ENCODE data around the gene MDM1. TPM values are rescaled to one million over a fixed set of nuclear protein-coding genes. Genes with fewer than 3 reads are reported as not detected.
A peak's percentile ranks its signal among the peaks of the same experiment; 100 is the strongest.

Gene MDM1
- total RNA-seq, 1 experiment from 2014 or later, result 8.7 TPM

DNA sequence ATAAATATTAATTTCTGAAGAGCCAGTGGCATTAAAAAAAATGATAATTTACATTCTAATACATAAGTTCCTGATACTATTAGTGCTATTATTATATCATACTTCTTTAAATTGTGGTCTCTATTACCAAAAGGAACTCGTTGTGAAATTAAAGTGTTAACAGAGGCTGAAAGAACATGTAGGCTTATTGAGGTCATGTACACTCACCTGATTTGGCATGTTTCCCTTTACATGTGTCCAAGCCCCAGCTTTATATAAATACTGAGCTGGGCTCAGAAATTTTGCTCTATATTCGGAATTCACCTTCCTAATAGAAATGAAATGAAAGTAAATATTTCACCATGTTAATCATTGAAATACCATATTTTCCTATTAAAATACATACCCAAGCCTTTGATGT is 11.0 kb downstream of the MDM1 start:
- no peak for DNase-seq (ENCODE audit: low read depth)

DNA sequence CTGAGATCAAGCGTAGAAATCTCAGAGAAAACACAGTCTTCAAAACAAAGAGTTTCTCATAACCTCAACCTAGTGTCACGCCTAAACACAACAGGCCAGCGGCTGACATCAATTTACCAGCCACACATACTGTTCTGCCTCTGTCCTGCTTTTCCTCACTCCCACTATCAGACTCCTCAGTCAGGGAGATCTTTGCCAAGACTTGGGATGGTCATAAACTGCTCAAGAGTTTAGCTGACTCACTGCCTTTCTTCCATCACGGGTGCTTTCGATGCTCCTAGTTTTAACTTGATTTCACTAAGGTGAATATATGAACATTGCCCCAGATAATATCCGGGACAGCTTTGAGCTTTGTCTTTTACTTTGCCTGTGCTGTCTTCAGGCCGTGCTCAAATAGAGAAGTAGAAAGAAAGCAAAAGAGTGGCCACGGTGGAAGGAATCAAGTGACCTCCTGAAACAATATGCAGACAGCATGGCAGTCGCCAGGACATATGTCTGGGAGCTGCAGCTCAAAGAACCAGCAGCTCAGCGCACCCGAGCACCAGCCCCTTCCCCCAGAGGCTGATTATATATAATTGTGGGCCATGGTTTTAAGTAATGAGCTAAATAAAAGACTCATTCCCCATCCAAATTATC is 12.1 kb downstream of the MDM1 start:
- no peak for DNase-seq (ENCODE audit: low read depth)

DNA sequence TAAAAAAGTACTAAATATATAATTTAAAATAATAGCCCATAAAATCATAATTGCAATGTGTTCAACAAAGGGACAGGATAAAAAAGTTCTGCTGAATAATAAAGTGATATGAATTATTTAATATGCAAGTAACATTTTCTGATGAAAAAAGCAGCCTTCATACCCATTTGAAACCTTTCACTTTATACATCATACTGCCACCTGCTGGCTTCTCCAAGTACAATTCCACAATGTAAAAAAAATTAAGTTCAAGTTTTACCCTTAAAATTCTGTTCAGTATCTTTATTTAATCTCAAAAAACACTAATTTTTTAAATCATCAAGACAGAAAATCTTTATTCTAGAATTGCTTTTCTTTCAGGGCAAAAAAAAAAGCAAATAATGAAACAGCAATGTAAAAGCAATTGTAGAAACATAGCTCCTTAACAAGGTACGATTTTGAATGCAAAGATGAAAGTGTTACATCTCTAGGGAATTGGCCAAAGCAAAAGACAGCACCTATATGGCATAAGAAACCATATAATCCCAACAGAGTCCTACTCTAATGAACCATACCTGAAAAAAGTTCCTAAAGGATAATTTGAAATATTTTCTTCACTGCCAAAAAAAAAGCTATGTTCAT is 15.0 kb downstream of the MDM1 start:
- DNase-seq (ENCODE audit: low read depth), result peak; percentile 30

DNA sequence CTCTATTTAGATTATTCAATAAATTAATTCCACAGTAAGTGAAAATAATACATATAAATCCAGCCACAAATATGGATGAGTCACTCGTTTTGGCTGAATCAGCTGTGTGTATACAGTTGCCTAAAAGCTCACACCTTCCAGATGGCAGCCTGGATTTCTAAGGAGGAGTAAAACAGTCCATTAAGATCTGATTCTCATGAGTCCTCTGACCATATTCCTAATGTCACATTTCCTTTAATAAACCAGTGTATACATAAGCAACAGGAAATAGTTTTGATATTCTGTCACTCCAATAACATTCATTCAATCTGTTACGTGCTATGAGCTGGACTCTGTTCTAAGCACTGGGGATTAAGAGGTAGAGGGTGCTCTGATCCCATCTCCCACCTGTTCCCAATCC is 21.8 kb downstream of the MDM1 start:
- peak; percentile 4 for DNase-seq (ENCODE audit: low read depth)

DNA sequence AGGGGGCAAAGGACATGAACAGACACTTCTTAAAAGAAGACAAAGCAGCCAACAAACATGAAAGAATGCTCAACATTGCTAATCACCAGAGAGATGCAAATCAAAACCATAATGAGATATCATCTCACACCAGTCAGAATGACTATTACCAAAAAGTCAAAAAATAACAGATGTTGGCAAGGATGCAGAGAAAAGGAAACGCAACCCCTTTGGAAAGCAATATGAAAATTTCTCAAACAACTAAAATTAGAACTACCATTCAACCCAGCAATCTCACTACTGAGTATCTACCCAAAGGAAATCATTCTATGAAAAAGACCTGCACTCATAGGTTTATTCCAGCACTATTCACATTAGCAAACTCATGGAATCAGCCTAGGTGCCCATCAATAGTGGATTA is 25.6 kb downstream of the MDM1 start:
- no peak for DNase-seq (ENCODE audit: low read depth)

DNA sequence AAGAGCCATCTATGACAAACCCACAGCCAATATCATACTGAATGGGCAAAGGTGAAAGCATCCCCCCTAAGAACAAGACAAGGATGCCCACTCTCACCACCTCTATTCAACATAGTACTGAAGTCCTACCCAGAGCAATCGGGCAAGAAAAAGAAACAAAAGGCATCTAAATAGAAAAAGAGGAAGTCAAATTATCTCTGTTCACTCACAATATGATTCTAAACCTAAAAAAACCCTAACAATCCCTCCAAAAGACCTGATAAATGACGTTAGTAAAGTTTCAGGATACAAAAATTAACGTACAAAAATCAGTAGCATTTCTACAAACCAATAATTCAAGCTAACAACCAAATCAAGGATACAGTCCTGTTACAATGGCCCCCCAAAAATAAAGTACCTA is 26.9 kb downstream of the MDM1 start:
- DNase-seq (ENCODE audit: low read depth), result no peak

DNA sequence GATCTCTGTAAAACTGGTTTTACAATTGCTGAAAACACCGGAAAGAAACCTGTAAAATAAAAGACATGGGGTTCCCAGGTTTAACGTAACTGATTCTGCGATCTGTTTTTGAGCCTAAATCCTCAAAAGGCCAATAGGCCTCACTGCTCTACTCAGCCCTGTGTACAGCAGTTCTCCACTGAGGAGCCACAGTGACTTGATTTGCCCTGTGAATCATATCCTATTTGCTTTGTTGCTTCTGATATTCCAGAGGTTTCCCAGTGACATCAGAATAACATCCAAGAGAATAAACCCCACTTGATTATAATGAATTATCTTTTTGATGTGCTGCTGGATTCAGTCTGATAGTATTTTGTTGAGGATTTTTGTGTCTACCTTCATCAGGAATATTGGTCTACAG is 27.5 kb downstream of the MDM1 start:
- no peak for DNase-seq (ENCODE audit: low read depth)

DNA sequence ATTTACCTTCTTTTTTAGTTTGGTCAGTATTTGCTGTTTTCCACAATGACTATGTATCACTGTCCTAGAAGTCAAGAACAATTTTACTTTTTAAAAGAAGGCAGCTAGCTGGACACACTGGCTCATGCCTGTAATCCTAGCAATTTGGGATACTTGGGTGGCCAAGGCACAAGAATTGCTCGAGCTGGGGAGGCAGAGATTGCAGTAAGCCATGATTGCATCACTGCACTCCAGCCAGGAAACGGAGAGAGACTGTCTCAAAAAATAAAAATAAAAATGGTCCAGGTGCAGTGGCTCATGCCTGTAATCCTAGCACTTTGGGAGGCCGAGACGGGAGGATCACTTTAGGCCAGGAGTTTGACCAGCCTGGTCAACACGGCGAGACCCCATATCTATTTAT is 28.3 kb downstream of the MDM1 start:
- no peak for DNase-seq (ENCODE audit: low read depth)

DNA sequence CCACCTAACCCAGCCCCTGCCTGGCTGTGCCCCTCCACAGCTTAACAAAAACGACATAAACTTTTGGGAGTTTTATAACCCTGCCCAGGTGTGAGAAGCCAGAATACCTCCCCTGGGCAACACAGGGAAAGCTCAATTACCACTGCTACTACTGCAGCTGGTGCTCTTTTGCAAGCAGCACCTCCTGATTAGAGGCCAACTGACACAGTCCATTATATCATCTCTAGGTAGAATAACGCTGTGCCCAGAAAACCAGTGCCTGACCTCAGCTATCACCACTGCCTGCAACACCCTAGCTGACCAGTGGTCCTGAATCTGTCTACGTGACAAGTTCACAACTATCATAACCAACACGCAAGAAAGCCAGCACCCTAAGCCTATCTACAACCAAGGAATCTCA is 34.2 kb downstream of the MDM1 start:
- no peak for DNase-seq (ENCODE audit: low read depth)

DNA sequence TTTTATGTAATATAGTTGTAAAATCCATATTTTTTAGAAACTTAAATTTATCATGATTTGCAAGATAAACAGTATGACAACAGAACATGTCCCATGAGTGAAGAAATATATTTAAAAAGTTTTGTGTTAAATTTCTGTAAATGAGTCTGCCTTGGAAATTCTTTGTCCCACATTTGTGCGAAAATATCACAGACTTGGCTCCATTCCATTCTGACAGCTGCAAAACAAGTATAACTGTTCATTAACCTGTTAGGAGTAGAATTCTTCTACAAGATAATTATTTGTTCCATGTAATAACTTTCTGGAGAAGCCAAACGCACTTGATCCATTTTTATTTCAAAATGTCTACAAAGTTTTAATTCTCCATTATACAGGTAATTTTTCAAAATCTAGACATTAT is 37.9 kb downstream of the MDM1 start:
- no peak for DNase-seq (ENCODE audit: low read depth)

DNA sequence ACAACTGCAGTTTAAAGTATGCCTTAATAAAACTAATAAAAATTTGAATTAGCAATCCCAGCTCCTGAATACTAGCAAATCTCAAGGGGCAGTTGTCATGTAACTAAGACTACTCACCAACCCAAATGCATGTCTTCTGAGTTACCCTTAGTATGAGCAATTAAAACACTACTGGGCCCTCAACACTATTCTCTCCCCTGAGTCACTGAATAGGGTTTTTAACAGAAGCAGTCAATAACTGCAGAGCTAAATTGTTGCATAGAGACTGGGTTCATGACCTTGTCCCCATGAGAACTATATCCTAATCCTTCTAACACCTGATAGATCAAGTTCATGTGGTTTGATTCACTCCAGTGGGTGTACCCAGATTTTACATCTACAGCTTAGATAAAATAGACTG is 38.8 kb downstream of the MDM1 start:
- no peak for DNase-seq (ENCODE audit: low read depth)

DNA sequence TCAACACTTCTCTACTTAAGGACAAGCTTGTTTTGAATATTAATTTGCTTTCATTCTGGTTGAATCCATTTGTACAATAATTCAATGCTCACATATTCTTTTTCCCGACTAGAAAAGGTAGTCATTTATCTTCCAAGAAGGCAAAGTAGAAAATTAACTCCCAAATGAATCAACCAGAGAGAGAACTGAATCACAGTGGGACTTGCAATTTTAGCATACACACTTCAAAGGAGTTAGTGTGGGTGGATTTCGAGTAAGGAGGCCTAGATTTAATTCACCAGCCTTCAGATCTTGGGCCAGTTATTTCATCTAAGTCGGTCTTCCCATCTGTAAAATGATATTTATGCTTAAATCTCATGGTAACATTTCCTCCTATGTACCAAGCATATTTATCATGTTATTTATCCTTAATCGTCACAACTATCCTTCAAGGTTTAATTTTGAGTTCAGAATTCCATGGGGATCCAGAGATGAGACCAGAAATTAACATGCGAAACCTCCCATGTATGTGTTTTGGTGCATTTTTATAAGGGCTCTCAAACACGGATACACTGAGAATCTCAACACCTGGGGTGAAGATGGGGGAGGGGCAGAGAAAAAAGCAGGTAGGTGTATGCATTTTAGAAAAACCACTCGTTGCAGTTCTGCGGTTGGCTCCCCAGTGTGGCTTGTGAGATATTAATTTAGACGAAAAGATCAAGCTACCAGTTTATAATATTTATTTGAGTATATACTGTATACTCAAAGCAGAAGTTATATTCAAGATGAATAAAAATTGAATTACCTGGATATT is 39.8 kb downstream of the MDM1 start:
- DNase-seq (ENCODE audit: low read depth), result no peak

DNA sequence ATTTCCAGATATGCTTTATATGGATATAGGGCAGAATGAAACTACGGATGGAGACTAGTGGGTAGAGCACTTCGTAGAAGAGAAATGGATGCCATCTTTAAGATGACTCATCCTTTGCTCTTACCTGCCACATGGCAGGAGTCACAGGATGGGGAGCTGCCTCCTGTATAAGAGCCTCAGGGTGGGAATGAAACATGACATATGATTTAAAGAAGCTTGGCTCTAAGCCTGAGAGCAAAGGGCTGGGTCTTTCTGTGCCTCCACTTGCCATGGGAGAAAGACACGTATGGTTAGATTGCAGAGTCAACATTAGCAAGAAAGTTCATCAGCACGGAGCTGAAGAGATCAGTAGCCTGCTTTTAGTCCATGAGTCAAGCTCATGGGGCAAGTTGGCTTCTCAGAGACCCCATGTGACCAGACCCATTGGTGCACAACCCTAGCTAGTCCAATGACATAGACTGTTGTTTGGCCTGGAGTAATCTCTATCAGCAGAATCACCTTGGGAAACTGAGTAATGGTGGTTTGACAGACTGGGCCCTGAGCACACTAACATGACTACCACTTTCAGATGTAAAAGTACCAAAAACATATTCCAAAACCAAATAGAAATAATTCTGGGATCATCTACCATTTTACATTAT is 40.6 kb downstream of the MDM1 start:
- DNase-seq (ENCODE audit: low read depth), result no peak

DNA sequence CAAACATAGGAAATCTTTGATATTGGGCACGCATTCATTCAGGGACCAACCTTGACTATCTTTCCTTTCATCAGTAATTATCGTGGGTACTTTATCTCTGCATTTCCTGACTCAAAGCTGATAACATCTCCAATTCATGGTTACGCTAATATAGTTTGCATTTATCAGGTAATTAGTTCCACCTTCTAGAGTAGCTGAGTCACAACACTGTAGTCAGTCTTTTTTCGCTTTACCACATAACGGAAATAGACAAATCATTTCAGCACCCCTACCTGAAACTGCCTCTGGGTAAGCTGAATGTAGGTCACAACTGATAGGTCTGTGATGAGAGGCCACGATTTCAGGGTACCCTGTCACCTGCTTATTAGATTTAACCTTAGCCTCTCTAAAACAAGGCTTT is 42.0 kb downstream of the MDM1 start:
- DNase-seq (ENCODE audit: low read depth), result peak; percentile 24

DNA sequence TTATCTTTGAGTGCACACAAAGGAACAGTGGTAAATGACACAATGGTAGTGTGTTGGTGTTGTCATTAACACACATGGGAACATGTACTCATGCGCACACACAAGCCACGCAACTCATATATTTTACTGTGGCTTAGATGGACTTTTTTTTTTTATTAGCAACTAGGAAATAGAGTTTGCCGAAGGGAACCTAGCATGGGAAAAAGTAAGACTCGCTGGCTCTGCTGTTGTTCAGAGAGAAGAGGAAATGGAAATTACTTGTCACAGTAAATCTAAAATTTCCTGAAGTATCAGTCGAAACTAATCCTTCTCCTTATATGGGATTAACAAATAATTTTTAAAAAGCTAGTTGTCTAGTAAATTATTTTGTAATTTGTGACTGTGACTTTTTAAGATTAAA is 45.1 kb downstream of the MDM1 start:
- DNase-seq (ENCODE audit: low read depth), result no peak

DNA sequence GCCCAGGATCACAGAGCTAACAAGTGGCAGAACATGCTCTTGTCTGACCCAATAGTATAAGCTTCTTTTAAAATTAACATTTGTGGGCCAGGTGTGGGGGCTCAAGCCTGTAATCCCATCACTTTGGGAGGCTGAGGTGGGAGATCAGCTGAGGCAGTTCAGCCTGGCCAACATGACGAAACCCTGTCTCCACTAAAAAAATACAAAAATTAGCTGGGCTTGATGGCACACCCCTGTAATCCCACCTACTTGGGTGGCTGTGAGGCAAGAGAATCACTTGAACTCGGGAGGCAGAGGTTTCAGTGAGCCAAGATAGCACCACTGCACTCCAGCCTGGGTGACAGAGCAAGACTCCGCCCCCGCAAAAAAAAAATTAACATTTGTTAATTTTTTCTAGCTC is 45.8 kb downstream of the MDM1 start:
- no peak for DNase-seq (ENCODE audit: low read depth)

DNA sequence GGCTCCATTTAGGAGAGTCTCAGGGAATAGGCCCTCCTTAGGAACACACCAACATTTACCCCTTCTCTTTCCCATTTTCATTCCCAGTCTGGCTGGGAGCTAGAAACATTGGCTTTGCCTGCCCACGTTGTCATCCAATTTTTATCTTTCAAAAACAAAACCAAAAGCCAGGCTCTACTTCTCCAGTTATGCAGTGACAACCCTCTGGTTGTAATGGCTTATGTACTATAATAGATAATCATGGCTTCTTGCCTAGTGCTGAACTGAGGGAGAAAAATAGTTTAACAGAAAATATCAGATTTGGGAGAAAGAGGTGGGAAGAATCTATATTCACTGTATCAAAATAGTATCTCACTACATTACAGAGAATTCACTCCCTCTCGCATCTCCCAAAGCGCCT is 46.6 kb downstream of the MDM1 start:
- DNase-seq (ENCODE audit: low read depth), result no peak

DNA sequence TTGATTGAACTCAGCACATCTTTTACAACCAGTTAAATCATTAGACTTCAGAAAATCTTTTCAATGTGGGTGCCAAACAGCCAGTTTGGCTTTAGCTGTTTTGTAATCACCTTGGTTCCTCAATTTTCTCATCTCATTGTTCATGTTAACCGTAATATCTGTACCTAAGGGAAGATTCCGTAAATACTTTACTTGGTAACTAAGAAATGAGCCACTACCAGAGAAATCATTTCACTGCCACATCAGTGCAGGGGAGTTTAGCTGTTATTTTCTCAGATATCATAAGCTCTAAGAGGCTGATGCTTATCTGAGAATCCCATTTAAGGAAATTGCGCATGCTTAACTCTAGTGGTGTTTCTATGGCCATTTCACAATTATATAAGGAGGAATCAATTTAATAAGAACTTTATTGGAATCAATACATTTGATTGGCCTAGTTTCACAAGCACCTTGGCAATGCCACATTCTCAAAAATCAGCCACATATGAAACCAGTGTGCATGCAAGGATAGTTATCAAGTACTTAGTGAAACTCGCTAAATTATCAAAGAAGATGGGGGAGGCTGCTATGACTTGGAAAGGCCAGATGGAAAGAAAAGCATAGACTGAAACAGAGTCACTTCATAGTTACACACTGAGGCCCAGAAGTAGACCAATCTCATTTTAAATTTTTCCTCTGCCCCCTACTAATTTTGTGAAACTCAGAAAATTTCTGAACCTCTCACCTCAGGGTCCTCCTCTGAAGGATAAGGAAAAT is 50.7 kb downstream of the MDM1 start:
- DNase-seq (ENCODE audit: low read depth), result no peak

DNA sequence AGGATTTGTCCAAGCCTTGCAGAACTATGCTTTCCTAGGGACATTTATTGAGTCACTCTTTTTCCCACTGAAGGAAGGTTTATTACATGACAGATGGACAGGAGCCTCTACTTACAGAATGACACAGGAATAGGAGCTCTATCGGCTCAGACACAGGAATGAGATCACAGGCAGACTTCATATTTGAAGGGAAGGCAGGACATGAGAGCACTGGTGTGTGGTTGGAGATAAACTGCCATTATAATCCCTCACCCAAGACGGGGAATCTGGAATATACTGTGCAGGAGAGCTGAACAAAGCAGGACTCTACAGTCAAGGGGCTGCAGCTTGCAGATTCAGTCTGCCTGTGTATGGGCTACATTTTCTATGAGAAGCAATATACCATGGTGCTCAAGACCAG is 51.9 kb downstream of the MDM1 start:
- no peak for DNase-seq (ENCODE audit: low read depth)

DNA sequence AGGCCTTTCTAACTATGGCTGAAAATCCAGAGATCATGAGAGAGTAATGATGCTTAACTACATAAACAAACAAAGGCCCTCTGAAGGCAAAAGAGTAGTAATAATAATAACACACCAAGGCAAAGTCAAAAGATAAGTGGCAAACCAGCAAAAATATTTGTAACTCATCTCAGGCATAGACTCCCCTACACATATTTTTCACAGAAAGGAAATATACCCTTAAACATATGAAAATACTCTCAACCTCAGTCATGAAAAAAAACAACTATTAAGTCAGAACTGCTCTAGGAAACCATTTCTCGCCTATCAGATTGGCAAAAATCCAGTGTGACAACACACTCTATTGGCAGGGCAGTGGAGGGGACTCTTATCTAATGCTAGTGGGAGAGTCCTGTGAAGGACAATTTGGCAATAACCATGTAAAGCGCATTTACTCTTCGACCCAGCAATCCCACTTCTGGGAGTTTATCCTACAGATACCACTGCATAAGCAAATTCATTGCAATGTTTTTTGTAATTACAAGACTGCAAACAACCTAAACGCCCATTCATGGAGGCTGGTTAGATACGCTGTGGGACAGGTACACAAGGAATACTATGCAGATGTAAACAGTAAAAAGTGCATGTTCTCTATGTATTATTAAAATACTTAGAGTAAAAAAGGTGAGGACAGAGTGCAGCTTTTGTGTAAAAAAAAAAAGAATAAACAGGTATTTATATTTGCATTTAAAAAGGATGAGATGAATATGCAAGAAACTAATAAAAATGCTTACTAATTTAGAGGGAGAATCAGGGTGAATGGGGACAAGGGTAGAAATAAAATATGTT is 52.7 kb downstream of the MDM1 start:
- peak; percentile 5 for DNase-seq (ENCODE audit: low read depth)

DNA sequence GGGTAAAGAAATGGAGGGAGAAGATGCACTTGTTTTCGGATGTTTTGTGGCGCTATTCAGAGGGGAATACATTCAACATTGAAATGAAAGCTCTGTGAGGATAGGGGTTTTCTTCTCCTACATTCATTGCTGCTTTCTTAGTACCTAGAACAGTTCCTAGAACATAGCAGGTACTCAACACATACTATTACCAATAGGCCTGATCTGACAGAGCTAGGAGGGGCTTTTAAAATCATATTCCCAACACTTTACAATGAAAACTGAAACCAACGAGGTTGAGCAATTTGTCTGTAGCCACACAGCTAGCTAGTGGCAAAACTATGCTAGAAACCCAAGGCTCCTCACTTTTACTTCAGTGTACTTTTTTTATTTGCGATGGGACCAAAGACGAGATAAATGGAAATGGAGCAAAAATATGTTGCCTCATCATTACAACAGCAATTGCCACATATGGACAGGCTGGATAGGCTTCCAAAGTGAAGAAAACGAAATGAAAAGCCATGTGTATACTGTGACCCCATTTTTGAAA is 55.7 kb downstream of the MDM1 start:
- no peak for DNase-seq (ENCODE audit: low read depth)

All from RPMI7951 (cell line).